ENCODE measurements around the gene ZNF487. TPM values are rescaled to one million over a fixed set of nuclear protein-coding genes. Genes with fewer than 3 reads are reported as not detected.

Gene ZNF487
- total and polyA plus RNA-seq, 4 donors: 16.2 to 23.5 (median 19.3) TPM

DNA sequence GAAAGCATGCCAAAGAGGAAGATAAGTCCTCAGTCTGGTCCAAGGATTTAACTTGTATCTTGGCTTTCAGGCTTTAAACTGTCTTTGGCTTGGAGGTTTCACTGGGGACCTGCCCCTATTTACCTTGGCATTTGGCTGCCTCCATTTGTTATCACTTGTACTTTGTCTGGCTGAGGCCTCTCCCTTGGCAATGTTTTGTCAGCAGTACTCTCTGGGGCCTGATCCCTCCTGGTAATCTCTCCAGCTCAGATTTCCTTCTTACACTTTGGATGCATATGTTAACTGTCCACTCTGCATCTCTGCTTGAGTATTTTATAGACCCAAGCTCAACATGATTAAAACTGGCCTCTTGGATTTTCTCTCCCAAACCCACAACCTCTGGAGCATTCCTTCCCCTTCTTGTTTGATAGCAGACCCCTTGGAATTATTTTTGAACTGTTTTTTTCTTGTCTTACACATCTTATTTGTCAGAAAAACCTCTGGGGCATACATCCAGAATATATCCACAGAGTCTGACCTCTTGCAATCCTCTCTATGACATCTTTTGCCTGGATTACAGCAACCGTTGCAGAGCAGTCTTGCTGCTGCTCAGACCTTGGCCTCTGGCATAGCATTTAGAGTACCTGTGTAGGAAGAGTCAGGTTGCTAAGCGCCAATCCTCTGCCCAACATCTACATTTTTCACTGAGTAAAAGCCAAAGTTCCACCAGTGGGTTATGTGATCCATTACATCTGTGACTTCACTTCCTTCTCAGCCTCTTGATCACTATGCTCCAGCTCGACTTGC is 35.2 kb downstream of the ZNF487 start:
- no peaks in the 10 kb centered on the region for H3K27me3 ChIP-seq (ENCODE audit: control insufficient read depth, insufficient read depth, low read length)
- no peaks in the 10 kb centered on the region for H3K4me1 ChIP-seq (ENCODE audit: control insufficient read depth, insufficient read depth, low read length)
- H3K4me3 ChIP-seq (ENCODE audit: low read depth, low read length): no peak overlapping the region
- DNase-seq (ENCODE audit: low read depth in 4 of 6, low spot score in 6 of 6): peak in 1 of 6 donors; percentile 24
- WGBS (ENCODE audit: insufficient coverage): 83% methylated on average over 2 of the region's 3 CpGs
- H3K9me3 ChIP-seq (ENCODE audit: control insufficient read depth, insufficient read depth, low read length): no peaks in the 10 kb centered on the region
- no peaks in the 10 kb centered on the region for H3K36me3 ChIP-seq (ENCODE audit: control insufficient read depth, insufficient read depth, low read length)
- no peak overlapping the region for H3K27ac ChIP-seq (ENCODE audit: low read depth, low read length)

DNA sequence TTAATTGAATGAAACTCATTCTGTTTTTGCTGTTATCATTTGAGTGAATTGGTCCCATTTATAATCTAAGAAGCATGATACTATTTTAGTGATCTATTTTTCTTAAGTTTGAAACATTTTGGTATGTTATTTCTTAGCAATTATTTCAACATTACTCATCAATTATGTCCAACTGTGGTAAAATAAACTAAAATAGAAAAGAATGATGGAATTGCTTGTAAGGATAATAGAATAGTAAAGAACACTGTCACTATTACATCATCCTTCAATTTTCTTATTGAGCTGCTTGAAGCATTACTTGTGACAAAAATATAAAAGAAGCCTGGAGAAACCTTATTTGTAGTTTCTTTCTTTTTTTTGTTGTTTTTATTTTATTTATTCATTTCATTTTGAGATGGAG is 42.4 kb downstream of the ZNF487 start:
- H3K27me3 ChIP-seq (ENCODE audit: control insufficient read depth, insufficient read depth, low read length): no peaks in the 10 kb centered on the region
- no peak overlapping the region for H3K4me3 ChIP-seq (ENCODE audit: low read depth, low read length)
- H3K4me1 ChIP-seq (ENCODE audit: control insufficient read depth, insufficient read depth, low read length): no peaks in the 10 kb centered on the region
- DNase-seq (ENCODE audit: low read depth in 4 of 6, low spot score in 6 of 6): no peak
- H3K9me3 ChIP-seq (ENCODE audit: control insufficient read depth, insufficient read depth, low read length): peaks cover 1% of the 10 kb centered on the region
- H3K36me3 ChIP-seq (ENCODE audit: control insufficient read depth, insufficient read depth, low read length): no peaks in the 10 kb centered on the region
- no peak overlapping the region for H3K27ac ChIP-seq (ENCODE audit: low read depth, low read length)

DNA sequence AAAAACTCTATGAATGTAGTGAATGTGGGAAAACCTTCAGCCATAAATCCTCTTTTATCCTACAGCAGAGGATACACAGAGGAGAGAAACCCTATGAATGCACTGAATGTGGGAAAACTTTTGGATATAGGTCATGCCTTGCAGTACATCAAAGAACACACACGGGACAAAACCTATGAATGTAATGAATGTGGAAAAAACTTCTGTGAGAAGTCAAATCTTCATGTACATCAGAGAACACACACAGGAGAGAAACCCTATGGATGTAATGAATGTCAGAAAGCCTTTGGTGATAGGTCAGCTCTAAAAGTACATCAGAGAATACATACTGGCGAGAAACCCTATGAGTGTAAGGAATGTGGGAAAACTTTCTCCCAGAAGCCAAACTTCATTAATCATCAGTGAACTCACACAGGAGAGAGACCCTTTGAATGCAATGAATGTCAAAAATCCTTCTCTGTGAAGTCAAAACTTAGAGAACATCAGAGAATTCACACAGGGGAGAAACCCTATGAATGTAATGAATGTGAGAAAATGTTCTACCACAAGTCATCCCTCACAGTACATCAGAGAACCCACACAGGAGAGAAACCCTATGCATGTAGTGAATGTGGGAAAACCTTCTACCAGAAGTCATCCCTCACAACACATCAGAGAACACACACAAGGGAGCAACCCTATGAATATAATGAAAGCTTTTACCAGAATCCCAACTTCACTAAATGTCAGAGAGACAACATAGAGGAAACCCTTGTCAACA is 45.6 kb downstream of the ZNF487 start:
- Histone ChIP-seq H3K36me3 (ENCODE audit: control insufficient read depth, insufficient read depth, low read length) (no peaks in the 10 kb centered on the region), H3K27ac (ENCODE audit: low read depth, low read length) (no peak overlapping the region), H3K4me1 (ENCODE audit: control insufficient read depth, insufficient read depth, low read length) (no peaks in the 10 kb centered on the region), H3K4me3 (ENCODE audit: low read depth, low read length) (no peak overlapping the region), H3K27me3 (ENCODE audit: control insufficient read depth, insufficient read depth, low read length) (no peaks in the 10 kb centered on the region), H3K9me3 (ENCODE audit: control insufficient read depth, insufficient read depth, low read length) (peaks cover 3% of the 10 kb centered on the region)
- no CpG with 5 or more reads among the region's 2 CpGs for WGBS (ENCODE audit: insufficient coverage)
- DNase-seq (ENCODE audit: low read depth in 4 of 6, low spot score in 6 of 6): no peak

GRCh38 chr10:43491855-43492254 is 54.9 kb downstream of the ZNF487 start:
- no peaks in the 10 kb centered on the region for H3K4me1 ChIP-seq (ENCODE audit: control insufficient read depth, insufficient read depth, low read length)
- DNase-seq (ENCODE audit: low read depth in 4 of 6, low spot score in 6 of 6): no peak
- no peaks in the 10 kb centered on the region for H3K9me3 ChIP-seq (ENCODE audit: control insufficient read depth, insufficient read depth, low read length)
- no peak overlapping the region for H3K4me3 ChIP-seq (ENCODE audit: low read depth, low read length)
- no peaks in the 10 kb centered on the region for H3K27me3 ChIP-seq (ENCODE audit: control insufficient read depth, insufficient read depth, low read length)
- H3K36me3 ChIP-seq (ENCODE audit: control insufficient read depth, insufficient read depth, low read length): no peaks in the 10 kb centered on the region
- no peak overlapping the region for H3K27ac ChIP-seq (ENCODE audit: low read depth, low read length)
- WGBS (ENCODE audit: insufficient coverage): 89% methylated on average over 4 of the region's 5 CpGs

DNA sequence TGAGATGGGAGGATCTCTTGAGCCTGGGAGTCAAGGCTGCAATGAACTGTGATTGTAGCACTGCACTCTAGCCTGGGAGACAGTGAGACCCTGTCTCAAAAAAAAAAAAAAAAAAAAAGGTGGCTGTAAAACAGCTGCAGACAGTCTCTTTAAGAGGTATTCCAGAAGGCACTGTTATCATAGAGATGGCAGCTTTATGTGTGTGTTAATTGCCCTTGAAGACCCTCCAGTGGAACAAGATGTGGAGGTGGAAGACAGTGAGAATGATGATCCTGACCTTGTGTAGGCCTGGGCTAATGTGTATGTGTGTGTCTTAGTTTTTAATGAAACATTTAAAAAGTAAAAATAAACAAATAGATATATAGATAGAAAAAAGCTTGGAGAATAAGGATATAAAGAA is 66.0 kb downstream of the ZNF487 start:
- Histone ChIP-seq H3K27me3 (ENCODE audit: control insufficient read depth, insufficient read depth, low read length) (no peaks in the 10 kb centered on the region), H3K9me3 (ENCODE audit: control insufficient read depth, insufficient read depth, low read length) (no peaks in the 10 kb centered on the region), H3K27ac (ENCODE audit: low read depth, low read length) (no peak overlapping the region), H3K4me1 (ENCODE audit: control insufficient read depth, insufficient read depth, low read length) (no peaks in the 10 kb centered on the region), H3K36me3 (ENCODE audit: control insufficient read depth, insufficient read depth, low read length) (no peaks in the 10 kb centered on the region), H3K4me3 (ENCODE audit: low read depth, low read length) (no peak overlapping the region)
- DNase-seq (ENCODE audit: low read depth in 4 of 6, low spot score in 6 of 6): no peak

GRCh38 chr10:43524434-43525247 is 87.7 kb downstream of the ZNF487 start:
- no peak for DNase-seq (ENCODE audit: low read depth in 4 of 6, low spot score in 6 of 6)
- no peaks in the 10 kb centered on the region for H3K4me1 ChIP-seq (ENCODE audit: control insufficient read depth, insufficient read depth, low read length)
- WGBS (ENCODE audit: insufficient coverage): no CpG with 5 or more reads among the region's 1 CpG
- no peaks in the 10 kb centered on the region for H3K36me3 ChIP-seq (ENCODE audit: control insufficient read depth, insufficient read depth, low read length)
- H3K27ac ChIP-seq (ENCODE audit: low read depth, low read length): no peak overlapping the region
- H3K27me3 ChIP-seq (ENCODE audit: control insufficient read depth, insufficient read depth, low read length): no peaks in the 10 kb centered on the region
- no peak overlapping the region for H3K4me3 ChIP-seq (ENCODE audit: low read depth, low read length)
- peaks cover 30% of the 10 kb centered on the region for H3K9me3 ChIP-seq (ENCODE audit: control insufficient read depth, insufficient read depth, low read length)

Small RNA genes lying within 50 kb of the gene (small RNA-seq; reads per million reads assigned to genes)
- gene RNU7-193P (ENCODE audit: low replicate concordance) (not detected), gene SNORD3J (ENCODE audit: low replicate concordance) (not detected)

Other genes with a start within 250 kb of the ZNF487 start
- gene RASGEF1A, start 170.0 kb upstream of the ZNF487 start, total RNA-seq: 10 to 100 TPM in 1 of 2 donors, 1 to 10 TPM in 1; 3.1 to 11.3 TPM
- 10 to 100 TPM in 1 of 2 donors, 1 to 10 TPM in 1; 9.5 to 11.9 TPM for gene RASGEF1A, start 170.0 kb upstream of the ZNF487 start, polyA plus RNA-seq (ENCODE audit: insufficient read length in 2 of 2)
- not detected for gene FXYD4, start 65.5 kb upstream of the ZNF487 start, total RNA-seq
- not detected for gene FXYD4, start 65.5 kb upstream of the ZNF487 start, polyA plus RNA-seq (ENCODE audit: insufficient read length in 2 of 2)
- 100 to 1,000 TPM in 1 of 2 donors, 10 to 100 TPM in 1; 83.9 to 149 TPM for gene HNRNPF, start 27.9 kb upstream of the ZNF487 start, total RNA-seq
- 100 to 1,000 TPM; 116 to 129 TPM for gene HNRNPF, start 27.9 kb upstream of the ZNF487 start, polyA plus RNA-seq (ENCODE audit: insufficient read length in 2 of 2)
- gene ZNF239, start 137.5 kb downstream of the ZNF487 start, total RNA-seq: 10 to 100 TPM in 1 of 2 donors, 1 to 10 TPM in 1; 9.8 to 12.0 TPM
- 10 to 100 TPM in 1 of 2 donors, 1 to 10 TPM in 1; 9.8 to 10.5 TPM for gene ZNF239, start 137.5 kb downstream of the ZNF487 start, polyA plus RNA-seq (ENCODE audit: insufficient read length in 2 of 2)
- 1 to 10 TPM; 5.2 to 5.6 TPM for gene ZNF485, start 169.3 kb downstream of the ZNF487 start, total RNA-seq
- gene ZNF485, start 169.3 kb downstream of the ZNF487 start, polyA plus RNA-seq (ENCODE audit: insufficient read length in 2 of 2): 1 to 10 TPM; 4.0 to 4.6 TPM
- gene ZNF32, start 211.8 kb downstream of the ZNF487 start, total RNA-seq: 10 to 100 TPM; 42.3 to 91.9 TPM
- 10 to 100 TPM; 67.9 to 73.1 TPM for gene ZNF32, start 211.8 kb downstream of the ZNF487 start, polyA plus RNA-seq (ENCODE audit: insufficient read length in 2 of 2)

Measured in spinal cord (tissue), 10 donors.